Tibial artery (tissue), 4 donors: Measurements from ENCODE around the gene ATG12.

ENCODE experiments used
- DNase-seq, 2 donors: peaks; one replicate each; pipeline ENCODE4 v3.0.0-alpha.2; 2019
- H3K27ac ChIP-seq, 2 donors: fragments of 200-600 bp; sonication (generic) in 1 of 2; 1 replicate in 1 of 2; 2 replicates in 1 of 2; pipeline ENCODE4 v1.5.1; 2018 to 2019; ENCODE audit warnings: mild to moderate bottlenecking in 1 of 2
- H3K27me3 ChIP-seq, 2 donors: fragments of 200-600 bp; sonication (generic) in 1 of 2; one replicate each; pipeline versions ENCODE4 v1.5.1 to v1.6.0; 2016 to 2019
- H3K36me3 ChIP-seq, 3 donors: fragments of 200-600 bp; sonication (generic) in 2 of 3; one replicate each; pipeline ENCODE4 v1.5.1; 2016 to 2019; ENCODE audit warnings: mild to moderate bottlenecking in 2 of 3
- H3K4me1 ChIP-seq, 4 donors: fragments of 200-600 bp; sonication (generic) in 2 of 4; 1 replicate in 3 of 4; 2 replicates in 1 of 4; pipeline ENCODE4 v1.5.1; 2016 to 2019
- H3K4me3 ChIP-seq, 2 donors: fragments of 200-600 bp; sonication (generic) in 1 of 2; 1 replicate in 1 of 2; 2 replicates in 1 of 2; pipeline ENCODE4 v1.5.1; 2018 to 2019; ENCODE audit warnings: mild to moderate bottlenecking in 2 of 2
- H3K9me3 ChIP-seq, 3 donors: fragments of 200-600 bp; sonication (generic) in 1 of 3; one replicate each; pipeline ENCODE4 v1.5.1; 2016 to 2019
- CTCF ChIP-seq, 2 experiments: fragments of 200-600 bp in 1 of 2; fragments of 450-650 bp in 1 of 2; IDR thresholded peaks; one replicate each; pipeline ENCODE4 v1.5.1; 2017 to 2019; ENCODE audit warnings: antibody characterized with exemption in 2 of 2, mild to moderate bottlenecking in 1 of 2, moderate library complexity in 1 of 2
- intact Hi-C: fragments of 100-400 bp; cut with DNase I; formaldehyde crosslinking; loops from one replicate; pipeline ENCODE4 v1.15.0; 2023; ENCODE audit warnings: low total_unique reads

ATG12 gene

GRCh38 chr5:115849258-115849798, 8.0 kb upstream of the ATG12 start:
- Histone ChIP-seq H3K27me3 (no peaks in the 10 kb centered on the region), H3K27ac (peak overlapping the region in 1 of 2 donors; percentile 4), H3K9me3 (no peaks in the 10 kb centered on the region), H3K4me1 (peaks cover 0 to 84% (median 14%) of the 10 kb centered on the region in 4 donors), H3K36me3 (no peaks in the 10 kb centered on the region), H3K4me3 (no peak overlapping the region)
- intact Hi-C loops = no loop called here
- no peak for TF ChIP-seq CTCF (IDR thresholded peaks at IDR 0.05)
- DNase-seq = no peak

- intact Hi-C loops = no loop called here
- Histone ChIP-seq H3K4me3 (no peak overlapping the region), H3K36me3 (no peaks in the 10 kb centered on the region), H3K27me3 (no peaks in the 10 kb centered on the region), H3K9me3 (no peaks in the 10 kb centered on the region), H3K4me1 (peaks cover 0 to 72% (median 19%) of the 10 kb centered on the region in 4 donors), H3K27ac (no peak overlapping the region)
- no peak for TF ChIP-seq CTCF (IDR thresholded peaks at IDR 0.05)
- DNase-seq = no peak
Observed at GRCh38 chr5:115847290-115847689, 5.9 kb upstream of the ATG12 start.

GRCh38 chr5:115844321-115844817, 3.0 kb upstream of the ATG12 start:
- no peaks in the 10 kb centered on the region for H3K36me3 ChIP-seq
- peak overlapping the region; percentile 80 to 97 for H3K4me3 ChIP-seq
- DNase-seq = no peak
- peaks cover 0 to 58% (median 26%) of the 10 kb centered on the region in 4 donors for H3K4me1 ChIP-seq
- no peaks in the 10 kb centered on the region for H3K27me3 ChIP-seq
- H3K9me3 ChIP-seq = no peaks in the 10 kb centered on the region
- H3K27ac ChIP-seq = peak overlapping the region; percentile 36 to 98
- intact Hi-C loops = loop anchor here (5.0 kb wide), 1 partner anchor 217 kb away; the partner anchor contains the start of gene TMED7
- no peak for TF ChIP-seq CTCF (IDR thresholded peaks at IDR 0.05)

GRCh38 chr5:115843444-115844130, 2.2 kb upstream of the ATG12 start:
- Histone ChIP-seq H3K27me3 (no peaks in the 10 kb centered on the region), H3K9me3 (no peaks in the 10 kb centered on the region), H3K27ac (peak overlapping the region; percentile 93 to 98), H3K36me3 (no peaks in the 10 kb centered on the region), H3K4me3 (peak overlapping the region; percentile 80 to 97), H3K4me1 (peaks cover 0 to 62% (median 33%) of the 10 kb centered on the region in 4 donors)
- no peak for TF ChIP-seq CTCF (IDR thresholded peaks at IDR 0.05)
- intact Hi-C loops = loop anchor here (5.0 kb wide), 1 partner anchor 216 kb away; the partner anchor contains the start of gene TMED7
- no peak for DNase-seq

- Histone ChIP-seq H3K36me3 (no peaks in the 10 kb centered on the region), H3K4me1 (peaks cover 0 to 66% (median 35%) of the 10 kb centered on the region in 4 donors), H3K9me3 (no peaks in the 10 kb centered on the region), H3K4me3 (peak overlapping the region; percentile 80 to 97), H3K27ac (peak overlapping the region; percentile 93 to 98), H3K27me3 (no peaks in the 10 kb centered on the region)
- DNase-seq = no peak
- intact Hi-C loops = loop anchor here (5.0 kb wide), 1 partner anchor 216 kb away; the partner anchor contains the start of gene TMED7
- TF ChIP-seq CTCF (IDR thresholded peaks at IDR 0.05) = no peak
Observed at GRCh38 chr5:115842952-115843351, 1.6 kb upstream of the ATG12 start.
